Superior temporal gyrus (tissue), 1 donor: ENCODE measurements around the gene NKX3-2.

Experiments
- DNase-seq: peaks from one replicate; pipeline ENCODE4 v3.0.0-alpha.2; 2016; ENCODE audit errors: extremely low spot score

The NKX3-2 gene

GRCh38 chr4:13531625-13531998 lies 12.7 kb downstream of the NKX3-2 start:
- DNase-seq, result no peak

- no peak for DNase-seq
Measured at GRCh38 chr4:13530823-13531624, 13.3 kb downstream of the NKX3-2 start.

- no peak for DNase-seq
Measured at GRCh38 chr4:13529128-13529919, 15.0 kb downstream of the NKX3-2 start.

- DNase-seq, result no peak
Measured at GRCh38 chr4:13528821-13529127, 15.5 kb downstream of the NKX3-2 start.

GRCh38 chr4:13527981-13528820 lies 16.1 kb downstream of the NKX3-2 start:
- DNase-seq, result no peak

- DNase-seq, result no peak
Measured at GRCh38 chr4:13527192-13527980, 16.9 kb downstream of the NKX3-2 start.

DNA sequence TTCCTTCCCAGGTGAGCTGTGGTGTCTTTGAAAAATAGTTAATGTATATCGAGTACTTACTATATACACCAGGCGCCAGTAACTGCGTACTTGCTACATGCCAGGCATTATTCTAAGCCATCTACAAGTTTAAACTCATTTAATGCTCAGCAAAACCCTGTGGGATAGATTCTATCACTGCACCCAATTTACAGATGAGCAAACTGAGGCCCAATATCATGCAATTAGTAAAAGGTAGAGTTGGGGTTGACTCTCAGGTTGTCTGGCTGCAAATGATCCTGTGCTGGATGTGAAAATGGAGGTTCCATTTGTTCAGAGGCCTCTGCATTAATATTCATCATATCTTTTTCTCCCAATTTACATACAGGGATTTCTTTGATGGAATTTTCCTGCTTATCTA lies 17.6 kb downstream of the NKX3-2 start:
- DNase-seq, result no peak

GRCh38 chr4:13525606-13526281 lies 18.6 kb downstream of the NKX3-2 start:
- no peak for DNase-seq

- DNase-seq, result no peak
Measured at GRCh38 chr4:13524504-13525243, 19.6 kb downstream of the NKX3-2 start.

DNA sequence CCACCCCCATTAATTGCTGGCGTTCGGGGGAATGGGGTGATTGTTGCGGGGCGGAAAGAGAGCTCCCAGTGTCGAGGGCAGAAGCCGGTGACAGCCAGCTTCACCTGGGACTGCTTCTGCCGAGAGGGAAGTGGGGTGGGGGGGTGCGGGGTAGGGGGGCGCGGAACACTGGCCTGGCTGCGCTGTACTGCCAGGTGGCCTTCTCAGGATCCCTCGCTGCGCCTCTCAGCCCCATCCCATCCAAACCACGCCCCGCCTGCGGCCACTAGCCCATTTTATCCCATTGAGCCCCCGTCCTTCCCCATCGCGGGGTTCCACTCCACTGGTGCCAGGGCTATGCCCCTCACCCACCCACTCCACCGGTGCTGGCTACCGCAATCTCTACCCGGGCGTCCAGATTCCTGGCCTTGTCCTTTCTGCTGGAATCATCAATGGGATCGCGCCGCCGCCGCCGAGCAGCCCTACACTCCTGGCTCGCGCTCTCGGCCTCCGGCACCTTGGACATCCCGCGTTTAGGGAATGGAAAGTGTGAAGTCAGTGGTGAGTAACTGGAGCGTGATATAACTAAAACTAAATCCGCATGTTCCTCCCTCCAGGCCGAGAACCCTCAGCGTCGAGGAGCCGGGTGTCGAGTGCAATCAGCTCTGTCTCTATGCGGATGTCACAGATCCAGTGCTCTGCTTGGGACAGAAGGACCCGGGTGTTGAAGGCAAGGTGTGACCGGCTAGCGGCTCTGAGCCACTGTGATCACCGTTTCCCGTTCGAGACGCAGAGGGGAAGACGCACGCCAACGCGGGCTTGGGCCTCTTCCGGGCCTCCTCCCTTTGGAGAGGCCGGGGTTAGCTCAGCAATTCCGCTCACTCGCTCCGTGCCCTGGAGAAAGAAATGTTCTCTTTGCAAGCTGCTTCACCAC lies 20.5 kb downstream of the NKX3-2 start:
- DNase-seq, result no peak

DNA sequence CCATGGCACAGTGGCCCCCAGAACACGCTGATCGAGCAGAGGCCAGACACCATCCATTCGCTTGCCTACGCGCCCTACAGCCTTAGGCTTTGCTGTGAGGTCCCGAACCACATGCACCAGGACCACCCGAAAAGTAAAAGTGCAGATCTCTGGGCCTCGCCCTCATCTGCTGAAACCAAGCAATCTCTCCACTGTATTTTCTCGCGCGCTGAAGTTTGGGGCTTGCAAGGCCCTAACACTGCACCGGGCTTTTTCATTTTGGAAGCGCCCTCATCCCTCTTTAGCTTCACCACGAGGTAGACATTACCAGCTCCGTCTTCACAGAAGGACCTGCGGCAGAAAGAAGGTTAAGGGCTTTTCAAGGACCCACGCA lies 21.2 kb downstream of the NKX3-2 start:
- no peak for DNase-seq

- no peak for DNase-seq
Measured at GRCh38 chr4:13522282-13523104, 21.8 kb downstream of the NKX3-2 start.

DNA sequence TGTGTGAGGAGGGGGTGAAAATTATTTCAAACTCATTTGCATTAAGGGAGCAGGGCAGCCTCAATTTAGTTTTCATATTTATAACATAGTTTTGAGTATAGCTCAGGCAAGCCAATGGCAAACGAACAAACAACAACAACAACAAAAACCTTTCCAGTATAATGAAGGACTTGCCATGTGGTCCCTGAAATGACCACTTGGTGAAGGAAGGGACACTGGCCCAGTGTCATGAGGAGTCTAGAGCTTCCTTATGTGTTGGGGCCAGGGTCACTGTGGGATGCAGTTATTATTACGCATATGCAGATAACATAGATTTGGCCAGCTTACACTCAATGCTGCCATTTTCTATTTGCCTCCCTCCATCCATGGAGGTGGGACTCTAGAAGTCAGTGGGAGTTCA lies 23.3 kb downstream of the NKX3-2 start:
- DNase-seq, result no peak

DNA sequence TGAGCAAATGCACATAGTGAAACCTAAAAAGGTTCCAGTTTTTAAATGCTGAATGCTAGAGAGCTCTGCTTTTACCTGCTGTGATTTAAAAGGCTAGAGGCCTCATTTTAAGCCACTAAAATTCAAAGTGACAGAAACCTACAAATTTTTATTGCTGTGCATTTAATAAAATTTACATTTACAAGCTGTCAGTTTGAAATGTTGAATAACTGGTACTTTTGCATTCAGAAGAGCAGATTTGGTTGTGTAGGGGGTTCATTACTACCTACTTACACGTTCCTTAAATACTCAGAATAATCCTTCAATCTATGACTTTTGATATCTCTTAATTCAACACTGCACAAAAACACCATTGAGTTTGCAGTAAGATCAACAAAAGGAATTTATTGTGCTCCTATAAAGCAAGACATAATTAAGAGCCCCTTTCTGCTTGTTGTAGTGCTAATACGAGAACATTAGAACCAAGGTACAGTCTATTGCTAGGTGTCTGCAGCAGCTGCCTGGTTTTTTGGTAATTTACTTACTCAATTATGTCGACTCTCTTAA lies 27.9 kb downstream of the NKX3-2 start:
- DNase-seq, result no peak

DNA sequence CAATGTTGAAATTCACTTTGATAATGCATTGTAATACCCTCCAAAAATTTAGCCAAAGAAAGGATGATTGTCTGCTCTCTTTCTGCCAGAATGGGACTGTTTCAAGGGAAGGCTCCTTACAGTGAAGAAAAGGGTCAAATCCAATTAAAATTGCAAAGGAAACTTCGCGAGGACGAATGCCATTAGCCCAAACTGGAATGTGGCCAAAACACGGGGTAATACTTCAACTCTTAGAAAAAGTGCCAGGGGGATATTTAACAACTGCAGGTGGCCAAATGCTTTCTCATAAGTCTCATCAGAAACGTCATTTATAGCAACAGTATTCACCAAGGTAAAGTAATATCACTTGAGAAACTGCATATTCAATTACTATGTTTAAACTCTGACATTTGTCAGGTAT lies 29.0 kb downstream of the NKX3-2 start:
- no peak for DNase-seq

GRCh38 chr4:13514722-13515121 lies 29.6 kb downstream of the NKX3-2 start:
- no peak for DNase-seq

DNA sequence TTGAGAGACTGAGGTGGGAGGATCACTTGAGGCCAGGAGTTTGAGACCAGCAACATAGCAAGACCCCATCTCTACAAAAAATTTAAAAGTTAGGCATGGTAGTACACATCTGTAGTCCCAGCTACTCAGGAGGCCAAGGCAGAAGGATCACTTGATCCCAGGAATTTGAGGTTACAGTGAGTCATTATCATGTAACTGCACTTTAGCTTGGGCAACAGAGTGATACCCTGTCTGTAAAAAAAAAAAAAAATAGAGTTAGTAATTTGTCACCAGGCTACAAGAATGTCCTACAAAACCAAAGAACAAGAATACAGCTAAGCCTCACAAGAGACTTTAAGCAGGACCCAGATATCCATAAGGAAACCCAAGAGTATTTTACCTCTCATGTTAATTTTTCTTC lies 33.2 kb downstream of the NKX3-2 start:
- no peak for DNase-seq

DNA sequence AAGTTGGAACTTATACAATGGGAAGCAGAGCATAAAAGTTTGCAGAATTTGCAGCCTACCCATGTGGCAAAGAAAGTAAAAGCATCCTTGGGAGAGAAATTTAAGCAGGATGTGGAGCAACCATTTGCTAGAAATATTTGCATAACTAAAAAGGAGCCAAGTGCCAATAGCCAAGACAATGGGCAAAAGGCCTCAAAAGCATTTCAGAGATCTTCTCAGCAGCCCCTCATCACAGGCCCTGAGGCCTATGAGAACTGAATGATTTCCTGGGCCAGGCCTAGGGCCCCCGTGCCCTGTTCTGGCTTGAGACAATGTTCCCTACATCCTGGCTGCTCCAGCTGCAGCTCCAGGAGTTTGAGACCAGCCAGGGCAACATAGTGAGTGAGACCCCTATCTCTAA lies 34.9 kb downstream of the NKX3-2 start:
- DNase-seq, result no peak
